ENCODE results near the gene KIAA0825.

- TF ChIP-seq CTCF (IDR thresholded peaks at IDR 0.05; ENCODE audit: control extremely low read depth in 1 of 3, insufficient read depth in 1 of 3, low read depth in 1 of 3, low read length in 3 of 3) (no peak), CREB1 (IDR thresholded peaks at IDR 0.05) (no peak), SRF (IDR thresholded peaks at IDR 0.05; ENCODE audit: low read depth, low read length) (no peak), CBX5 (IDR thresholded peaks at IDR 0.05; ENCODE audit: low read depth, low read length) (no peak), POLR2A (IDR thresholded peaks at IDR 0.05; ENCODE audit: control extremely low read depth in 1 of 2, low read depth in 2 of 2, low read length in 2 of 2) (no peak), MAFK (IDR thresholded peaks at IDR 0.05; ENCODE audit: low read depth, low read length) (no peak), BRCA1 (IDR thresholded peaks at IDR 0.05; ENCODE audit: low read depth, low read length) (no peak), CBX8 (IDR thresholded peaks at IDR 0.05; ENCODE audit: borderline replicate concordance, low read depth, low read length) (no peak), EP300 (IDR thresholded peaks at IDR 0.05; ENCODE audit: borderline replicate concordance in 1 of 2, low read depth in 2 of 2, low read length in 2 of 2) (no peak), EZH2 (IDR thresholded peaks at IDR 0.05; ENCODE audit: low read depth, low read length, severe bottlenecking) (no peak), SP1 (IDR thresholded peaks at IDR 0.05; ENCODE audit: low read depth, low read length) (no peak), FOSL1 (IDR thresholded peaks at IDR 0.05; ENCODE audit: insufficient read depth, low read depth, low read length) (no peak), POLR2AphosphoS5 (IDR thresholded peaks at IDR 0.05; ENCODE audit: low read depth, low read length) (no peak)
Measured at GRCh38 chr5:94376672-94377345, 241.6 kb downstream of the KIAA0825 start.
